Spleen (tissue), 11 donors: ENCODE data around the gene OPCML. TPM values are rescaled to one million over a fixed set of nuclear protein-coding genes. Genes with fewer than 3 reads are reported as not detected.

Experiments
- DNase-seq: peaks from one replicate; pipeline ENCODE4 v3.0.0-alpha.2; 2020
- H3K27ac ChIP-seq, 8 donors: fragments of 200-600 bp; sonication (generic) in 7 of 8; 1 replicate in 4 of 8; 2 replicates in 4 of 8; pipeline versions ENCODE4 v1.5.0 to v1.8.0; 2016 to 2021; ENCODE audit warnings: inconsistent platforms in 4 of 8, mild to moderate bottlenecking in 4 of 8, moderate library complexity in 1 of 8
- H3K27me3 ChIP-seq, 7 donors: fragments of 200-600 bp; sonication (generic) in 6 of 7; replicated peaks in 1 of 7; 1 replicate in 4 of 7; 2 replicates in 3 of 7; pipeline versions ENCODE4 v1.5.0 to v1.8.0; 2016 to 2021; ENCODE audit warnings: inconsistent platforms in 3 of 7, mild to moderate bottlenecking in 1 of 7
- H3K36me3 ChIP-seq, 6 donors: fragments of 200-600 bp; sonication (generic) in 5 of 6; 1 replicate in 4 of 6; 2 replicates in 2 of 6; pipeline versions ENCODE4 v1.5.0 to v1.8.0; 2016 to 2021; ENCODE audit warnings: inconsistent platforms in 2 of 6
- H3K4me1 ChIP-seq, 6 donors: fragments of 200-600 bp; sonication (generic) in 5 of 6; 1 replicate in 3 of 6; 2 replicates in 3 of 6; pipeline versions ENCODE4 v1.5.0 to v1.8.0; 2016 to 2021; ENCODE audit warnings: inconsistent platforms in 3 of 6
- H3K4me3 ChIP-seq, 8 donors: fragments of 200-600 bp; sonication (generic) in 7 of 8; 1 replicate in 4 of 8; 2 replicates in 4 of 8; pipeline versions ENCODE4 v1.5.0 to v1.8.0; 2016 to 2021; ENCODE audit warnings: inconsistent platforms in 4 of 8, mild to moderate bottlenecking in 4 of 8, moderate library complexity in 2 of 8
- H3K9me3 ChIP-seq, 8 donors: fragments of 200-600 bp; sonication (generic) in 7 of 8; 1 replicate in 4 of 8; 2 replicates in 4 of 8; pipeline versions ENCODE4 v1.5.0 to v1.8.0; 2016 to 2021; ENCODE audit warnings: inconsistent platforms in 4 of 8
- POLR2A ChIP-seq, 3 donors: fragments of 450-650 bp; IDR thresholded peaks; one replicate each; pipeline ENCODE4 v1.5.1; 2017; ENCODE audit warnings: antibody characterized with exemption in 3 of 3, mild to moderate bottlenecking in 1 of 3
- POLR2AphosphoS5 ChIP-seq, 3 donors: sonication (generic); formaldehyde crosslinking; IDR thresholded peaks; one replicate each; pipeline ENCODE4 v1.5.1; 2017; ENCODE audit warnings: antibody characterized with exemption in 3 of 3
- WGBS, 5 donors: extraction: QIAGEN DNeasy Blood & Tissue Kit in 3 of 5; methylation state at CpG; one replicate each; pipeline versions ENCODE4 v1.1.5 to v1.1.7; 2013 to 2018; 5-methylcytosine and 5-hydroxymethylcytosine counted together
- intact Hi-C: fragments of 100-400 bp; cut with DNase I; formaldehyde crosslinking; loops from one replicate; pipeline ENCODE4 v1.15.0; 2023; ENCODE audit warnings: low total_unique reads
- polyA plus RNA-seq, 3 donors: library from polyadenylated mRNA; stranded (reverse); fragments of 200-250 nt; gene quantifications; one replicate each; pipeline ENCODE4 v1.2.1, GENCODE V29; 2013
- small RNA-seq, 4 donors: library from RNA; depleted of rRNA; stranded (forward); fragments of <200 nt; gene quantifications; one replicate each; pipeline ENCODE3, GENCODE V24; 2016
- total RNA-seq, 7 donors: library from RNA; depleted of rRNA in 3 of 7; stranded (reverse); fragments of >200 nt in 3 of 7; fragmentation: NEBNext Ultra II Directional in 4 of 7; extraction: Animal tissue kit (Norgen Biotek cat#: 25700) in 4 of 7; gene quantifications; one replicate each; pipeline versions ENCODE4 v1.1.0 to v1.2.1, GENCODE V29; 2016 to 2021
- TF ChIP-seq, protein P1 (sequence below), 11 experiments: fragments of 200-600 bp in 7 of 11; fragments of 450-650 bp in 4 of 11; sonication (generic) in 4 of 11; IDR thresholded peaks in 8 of 11; conservative IDR thresholded peaks in 3 of 11; 1 replicate in 7 of 11; 2 replicates in 4 of 11; pipeline versions ENCODE4 v1.4.0 to v1.8.0; 2016 to 2021; ENCODE audit warnings: antibody characterized with exemption in 11 of 11, inconsistent platforms in 4 of 11, mild to moderate bottlenecking in 1 of 11
- donor health status: healthy with polysubstance abuse.
- donor health status: DM: no; HTN: no; CAD: no; lungs with moderate emphysema.
- donor health status: DM: no; HTN: no; CAD: no.
- donor health status: Bipolar disorder and iron deficiency.
- donor health status: healthy.
- donor health status: DM: no; HTN: no; CAD: no.
- donor health status: DM: yes; HTN: yes; CAD: no.

The OPCML gene
- total and polyA plus RNA-seq, 10 donors = 0.09 to 10.7 (median 3.1) TPM

DNA sequence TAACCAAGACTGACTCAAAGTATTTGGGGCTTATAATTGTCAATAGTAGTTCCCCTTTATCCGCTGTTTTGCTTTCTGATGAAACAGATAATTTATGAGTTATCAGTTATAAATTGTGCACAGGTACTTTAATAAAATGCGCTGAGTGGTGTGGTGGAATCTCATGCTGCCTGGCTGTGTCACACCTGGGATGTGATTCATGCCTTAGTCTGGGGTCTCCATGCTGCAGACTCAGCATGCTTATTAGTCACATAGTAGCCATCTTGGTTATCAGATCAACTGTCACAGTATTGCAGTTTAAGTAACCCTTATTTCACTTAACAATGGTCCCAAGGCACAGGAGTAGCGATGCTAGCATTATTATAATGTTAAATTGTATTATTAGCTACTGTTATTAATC lies 1166.7 kb downstream of the OPCML start:
- intact Hi-C loops = no loop called here
- TF ChIP-seq POLR2AphosphoS5 (IDR thresholded peaks at IDR 0.05) = no peak
- TF ChIP-seq, protein P1, sequence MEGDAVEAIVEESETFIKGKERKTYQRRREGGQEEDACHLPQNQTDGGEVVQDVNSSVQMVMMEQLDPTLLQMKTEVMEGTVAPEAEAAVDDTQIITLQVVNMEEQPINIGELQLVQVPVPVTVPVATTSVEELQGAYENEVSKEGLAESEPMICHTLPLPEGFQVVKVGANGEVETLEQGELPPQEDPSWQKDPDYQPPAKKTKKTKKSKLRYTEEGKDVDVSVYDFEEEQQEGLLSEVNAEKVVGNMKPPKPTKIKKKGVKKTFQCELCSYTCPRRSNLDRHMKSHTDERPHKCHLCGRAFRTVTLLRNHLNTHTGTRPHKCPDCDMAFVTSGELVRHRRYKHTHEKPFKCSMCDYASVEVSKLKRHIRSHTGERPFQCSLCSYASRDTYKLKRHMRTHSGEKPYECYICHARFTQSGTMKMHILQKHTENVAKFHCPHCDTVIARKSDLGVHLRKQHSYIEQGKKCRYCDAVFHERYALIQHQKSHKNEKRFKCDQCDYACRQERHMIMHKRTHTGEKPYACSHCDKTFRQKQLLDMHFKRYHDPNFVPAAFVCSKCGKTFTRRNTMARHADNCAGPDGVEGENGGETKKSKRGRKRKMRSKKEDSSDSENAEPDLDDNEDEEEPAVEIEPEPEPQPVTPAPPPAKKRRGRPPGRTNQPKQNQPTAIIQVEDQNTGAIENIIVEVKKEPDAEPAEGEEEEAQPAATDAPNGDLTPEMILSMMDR (IDR thresholded peaks at IDR 0.05 in 8 of 11, conservative IDR thresholded peaks at IDR 0.05 in 3 of 11) = no peak
- no peak for TF ChIP-seq POLR2A (IDR thresholded peaks at IDR 0.05)
- no peaks in the 10 kb centered on the region for H3K9me3 ChIP-seq
- H3K4me1 ChIP-seq = no peaks in the 10 kb centered on the region
- no peak overlapping the region for H3K27ac ChIP-seq
- no peak overlapping the region for H3K4me3 ChIP-seq
- H3K36me3 ChIP-seq = no peaks in the 10 kb centered on the region
- DNase-seq = no peak
- WGBS, 5 donors = 74 to 96% (median 90%) methylated on average over 3 of the region's 3 CpGs
- no peaks in the 10 kb centered on the region for H3K27me3 ChIP-seq

Small RNAs within 50 kb of the gene (small RNA-seq; reads per million reads assigned to genes)
- gene RF00026 = 0 reads per million in 4 donors
